Loucy (cell line): ENCODE measurements around the gene KYAT1.
A peak's percentile ranks its signal among the peaks of the same experiment; 100 is the strongest.

Experiments used
- EZH2phosphoT487 ChIP-seq: fragments of 200-600 bp; IDR thresholded peaks from 2 replicates; pipeline ENCODE4 v1.6.1; 2018; ENCODE audit warnings: antibody characterized with exemption, mild to moderate bottlenecking, moderate library complexity, borderline replicate concordance
- TF ChIP-seq, protein P1 (sequence below): fragments of 200-600 bp; sonication (generic); conservative IDR thresholded peaks from 2 replicates; pipeline ENCODE4 v1.5.1; 2014; ENCODE audit warnings: mild to moderate bottlenecking, antibody characterized with exemption, low read length

DNA sequence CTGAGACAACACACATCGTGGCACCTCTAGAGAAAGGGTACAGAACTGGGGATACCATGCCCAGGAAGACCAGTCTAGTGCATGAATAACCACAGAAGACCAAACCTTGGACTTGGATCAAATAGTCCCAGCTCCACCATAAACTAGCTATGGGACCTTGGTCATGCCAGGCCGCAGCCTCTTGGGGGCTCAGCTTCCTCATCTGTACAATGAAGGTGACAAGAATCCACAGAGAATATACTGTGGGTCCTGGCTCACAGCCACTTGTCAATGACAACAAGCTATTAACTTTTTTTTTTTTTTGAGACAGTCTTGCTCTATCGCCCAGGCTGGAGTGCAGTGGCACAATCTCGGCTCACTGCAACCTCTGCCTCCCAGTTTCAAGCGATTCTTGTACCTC lies 3.9 kb downstream of the KYAT1 start:
- TF ChIP-seq, protein P1, sequence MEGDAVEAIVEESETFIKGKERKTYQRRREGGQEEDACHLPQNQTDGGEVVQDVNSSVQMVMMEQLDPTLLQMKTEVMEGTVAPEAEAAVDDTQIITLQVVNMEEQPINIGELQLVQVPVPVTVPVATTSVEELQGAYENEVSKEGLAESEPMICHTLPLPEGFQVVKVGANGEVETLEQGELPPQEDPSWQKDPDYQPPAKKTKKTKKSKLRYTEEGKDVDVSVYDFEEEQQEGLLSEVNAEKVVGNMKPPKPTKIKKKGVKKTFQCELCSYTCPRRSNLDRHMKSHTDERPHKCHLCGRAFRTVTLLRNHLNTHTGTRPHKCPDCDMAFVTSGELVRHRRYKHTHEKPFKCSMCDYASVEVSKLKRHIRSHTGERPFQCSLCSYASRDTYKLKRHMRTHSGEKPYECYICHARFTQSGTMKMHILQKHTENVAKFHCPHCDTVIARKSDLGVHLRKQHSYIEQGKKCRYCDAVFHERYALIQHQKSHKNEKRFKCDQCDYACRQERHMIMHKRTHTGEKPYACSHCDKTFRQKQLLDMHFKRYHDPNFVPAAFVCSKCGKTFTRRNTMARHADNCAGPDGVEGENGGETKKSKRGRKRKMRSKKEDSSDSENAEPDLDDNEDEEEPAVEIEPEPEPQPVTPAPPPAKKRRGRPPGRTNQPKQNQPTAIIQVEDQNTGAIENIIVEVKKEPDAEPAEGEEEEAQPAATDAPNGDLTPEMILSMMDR = peak; percentile 21; the same call in 1 of the 2 replicates
- TF ChIP-seq EZH2phosphoT487 = no peak
